DND-41 (cell line): ENCODE results near the gene ATXN1.

Source experiments
- CTCF ChIP-seq: IDR thresholded peaks from 2 replicates; pipeline ENCODE4 v1.5.1; 2012; ENCODE audit warnings: borderline replicate concordance, low read length, moderate library complexity, mild to moderate bottlenecking; ENCODE audit not compliant: poor library complexity, severe bottlenecking; ENCODE audit errors: extremely low read depth
- EZH2 ChIP-seq: IDR thresholded peaks from 3 replicates; pipeline ENCODE4 v1.6.1; 2012; ENCODE audit warnings: borderline replicate concordance, low read depth, mild to moderate bottlenecking, moderate library complexity, low read length, inconsistent platforms; ENCODE audit not compliant: severe bottlenecking

GRCh38 chr6:16647422-16647821, 113.8 kb downstream of the ATXN1 start:
- TF ChIP-seq CTCF = no peak
- TF ChIP-seq EZH2 = no peak
